PFSK-1 (cell line): ENCODE measurements around the gene TMEM253.

ENCODE experiments used
- TAF1 ChIP-seq: IDR thresholded peaks from 2 replicates; pipeline ENCODE4 v1.6.1; 2012; ENCODE audit warnings: low read length, control low read depth, borderline replicate concordance; ENCODE audit not compliant: insufficient read depth
- TF ChIP-seq, protein P1 (sequence below), 2 experiments: IDR thresholded peaks; 2 replicates each; pipeline versions ENCODE4 v1.6.1 to v1.8.0; 2011 to 2012; ENCODE audit warnings: low read depth in 2 of 2, low read length in 2 of 2, control low read depth in 1 of 2, inconsistent platforms in 1 of 2, mild to moderate bottlenecking in 1 of 2, moderate library complexity in 1 of 2; ENCODE audit not compliant: insufficient read depth in 1 of 2

DNA sequence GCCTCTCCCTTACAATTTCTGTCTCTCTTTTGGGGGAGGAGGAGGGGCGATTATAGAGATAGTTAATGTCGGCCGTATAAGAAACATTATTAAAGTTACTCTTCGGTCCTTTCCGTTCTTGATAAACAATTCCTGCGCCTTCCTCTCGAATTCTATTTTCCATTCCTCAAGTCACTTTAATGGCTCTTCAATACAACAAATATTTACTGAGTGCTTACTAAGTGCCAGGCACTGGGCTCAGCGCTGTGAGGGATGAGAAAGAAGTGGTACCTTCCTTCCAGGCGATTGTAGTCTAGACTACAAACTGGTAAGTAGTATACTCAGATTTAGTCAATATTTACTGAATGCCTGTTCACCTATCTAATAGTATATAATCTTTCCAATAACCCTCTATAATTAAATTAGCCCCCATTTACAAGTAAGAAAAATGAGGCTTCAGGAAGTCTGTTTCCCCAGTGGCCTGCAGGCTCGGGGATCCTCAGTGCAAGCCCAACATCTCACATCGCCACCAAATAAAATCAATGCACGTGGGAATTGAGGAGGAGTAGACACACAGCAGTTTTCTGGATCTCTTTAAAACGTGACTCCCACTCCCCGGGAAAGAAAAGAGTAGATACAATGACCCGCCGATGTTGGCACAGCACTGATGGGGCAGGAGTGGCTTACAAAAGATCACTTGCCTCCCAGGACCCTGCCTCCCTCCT is 1.8 kb upstream of the TMEM253 start:
- TF ChIP-seq TAF1: no peak
- TF ChIP-seq, protein P1, sequence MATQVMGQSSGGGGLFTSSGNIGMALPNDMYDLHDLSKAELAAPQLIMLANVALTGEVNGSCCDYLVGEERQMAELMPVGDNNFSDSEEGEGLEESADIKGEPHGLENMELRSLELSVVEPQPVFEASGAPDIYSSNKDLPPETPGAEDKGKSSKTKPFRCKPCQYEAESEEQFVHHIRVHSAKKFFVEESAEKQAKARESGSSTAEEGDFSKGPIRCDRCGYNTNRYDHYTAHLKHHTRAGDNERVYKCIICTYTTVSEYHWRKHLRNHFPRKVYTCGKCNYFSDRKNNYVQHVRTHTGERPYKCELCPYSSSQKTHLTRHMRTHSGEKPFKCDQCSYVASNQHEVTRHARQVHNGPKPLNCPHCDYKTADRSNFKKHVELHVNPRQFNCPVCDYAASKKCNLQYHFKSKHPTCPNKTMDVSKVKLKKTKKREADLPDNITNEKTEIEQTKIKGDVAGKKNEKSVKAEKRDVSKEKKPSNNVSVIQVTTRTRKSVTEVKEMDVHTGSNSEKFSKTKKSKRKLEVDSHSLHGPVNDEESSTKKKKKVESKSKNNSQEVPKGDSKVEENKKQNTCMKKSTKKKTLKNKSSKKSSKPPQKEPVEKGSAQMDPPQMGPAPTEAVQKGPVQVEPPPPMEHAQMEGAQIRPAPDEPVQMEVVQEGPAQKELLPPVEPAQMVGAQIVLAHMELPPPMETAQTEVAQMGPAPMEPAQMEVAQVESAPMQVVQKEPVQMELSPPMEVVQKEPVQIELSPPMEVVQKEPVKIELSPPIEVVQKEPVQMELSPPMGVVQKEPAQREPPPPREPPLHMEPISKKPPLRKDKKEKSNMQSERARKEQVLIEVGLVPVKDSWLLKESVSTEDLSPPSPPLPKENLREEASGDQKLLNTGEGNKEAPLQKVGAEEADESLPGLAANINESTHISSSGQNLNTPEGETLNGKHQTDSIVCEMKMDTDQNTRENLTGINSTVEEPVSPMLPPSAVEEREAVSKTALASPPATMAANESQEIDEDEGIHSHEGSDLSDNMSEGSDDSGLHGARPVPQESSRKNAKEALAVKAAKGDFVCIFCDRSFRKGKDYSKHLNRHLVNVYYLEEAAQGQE (IDR thresholded peaks at IDR 0.05; ENCODE audit: insufficient read depth in 1 of 2, low read depth in 2 of 2, low read length in 2 of 2): no peak
